Mesendoderm (in vitro differentiated cells): Measurements from ENCODE around the gene CFAP46.
"Not testable (repeated sequence)": the region's sequence is repeated elsewhere in the genome, so short reads cannot be mapped to it uniquely, and the experiment has no call there.

Source experiments
- DNase-seq: peaks from one replicate; pipeline ENCODE4 v3.0.0; 2013
- H2AK5ac ChIP-seq: 2 replicates; pipeline ENCODE4 v1.6.1; 2013; ENCODE audit warnings: low read length, inconsistent platforms
- H2BK120ac ChIP-seq: 2 replicates; pipeline ENCODE4 v1.6.1; 2013; ENCODE audit warnings: low read depth, mild to moderate bottlenecking, low read length, moderate library complexity, mixed read lengths
- H2BK15ac ChIP-seq: replicated peaks from 2 replicates; pipeline ENCODE4 v1.6.1; 2013; ENCODE audit warnings: low read depth, mild to moderate bottlenecking, moderate library complexity
- H2BK5ac ChIP-seq: 2 replicates; pipeline ENCODE4 v1.6.1; 2013; ENCODE audit warnings: low read length, inconsistent platforms
- H3K18ac ChIP-seq: 2 replicates; pipeline ENCODE4 v1.6.1; 2013; ENCODE audit warnings: mild to moderate bottlenecking, low read length, mixed read lengths
- H3K23ac ChIP-seq: one replicate; pipeline ENCODE4 v1.6.1; 2013; ENCODE audit warnings: low read length
- H3K27ac ChIP-seq: 2 replicates; pipeline ENCODE4 v1.5.1; 2013; ENCODE audit warnings: low read depth, mild to moderate bottlenecking, inconsistent platforms, low read length, moderate library complexity
- H3K27me3 ChIP-seq: 2 replicates; pipeline ENCODE4 v1.6.1; 2013; ENCODE audit warnings: low read length, control low read depth, mild to moderate bottlenecking, inconsistent platforms; ENCODE audit not compliant: insufficient read depth, poor library complexity
- H3K36me3 ChIP-seq: 2 replicates; pipeline ENCODE4 v1.6.1; 2013; ENCODE audit warnings: low read length, inconsistent platforms; ENCODE audit not compliant: control insufficient read depth, insufficient read depth
- H3K4ac ChIP-seq: one replicate; pipeline ENCODE4 v1.6.1; 2013; ENCODE audit warnings: low read depth, mild to moderate bottlenecking, low read length, moderate library complexity
- H3K4me1 ChIP-seq: 2 replicates; pipeline ENCODE4 v1.6.1; 2013; ENCODE audit warnings: low read depth, low read length, inconsistent platforms; ENCODE audit not compliant: control insufficient read depth
- H3K4me2 ChIP-seq: 2 replicates; pipeline ENCODE4 v1.6.1; 2013; ENCODE audit warnings: low read length
- H3K4me3 ChIP-seq: 2 replicates; pipeline ENCODE4 v1.5.1; 2013; ENCODE audit warnings: mild to moderate bottlenecking, low read length
- H3K56ac ChIP-seq: one replicate; pipeline ENCODE4 v1.6.1; 2013; ENCODE audit warnings: low read length
- H3K79me1 ChIP-seq: 2 replicates; pipeline ENCODE4 v1.6.1; 2013; ENCODE audit warnings: low read length, inconsistent platforms
- H3K79me2 ChIP-seq: 2 replicates; pipeline ENCODE4 v1.6.1; 2013; ENCODE audit warnings: mild to moderate bottlenecking, low read length; ENCODE audit not compliant: control insufficient read depth, insufficient read depth
- H3K9ac ChIP-seq: 2 replicates; pipeline ENCODE4 v1.6.1; 2013; ENCODE audit warnings: low read length, inconsistent platforms
- H4K5ac ChIP-seq: one replicate; pipeline ENCODE4 v1.6.1; 2013; ENCODE audit warnings: low read length
- H4K8ac ChIP-seq: one replicate; pipeline ENCODE4 v1.6.1; 2013; ENCODE audit warnings: low read depth, mild to moderate bottlenecking, control low read depth, low read length, moderate library complexity
- WGBS: extraction: QIAGEN DNeasy Blood & Tissue Kit; methylation state at CpG from one replicate; pipeline ENCODE4 v1.1.7; 2013; ENCODE audit warnings: low lambda C conversion rate, missing lambda C conversion rate; ENCODE audit not compliant: insufficient coverage; ENCODE audit errors: extremely low coverage; 5-methylcytosine and 5-hydroxymethylcytosine counted together

Gene CFAP46

GRCh38 chr10:132792796-132793195, 149.6 kb downstream of the CFAP46 start:
- Histone ChIP-seq H2BK5ac (no peak overlapping the region), H3K9ac (no peak overlapping the region), H2BK15ac (no peak overlapping the region), H4K8ac (no peak overlapping the region), H3K4me3 (no peak overlapping the region), H4K5ac (no peak overlapping the region), H2AK5ac (no peak overlapping the region), H3K18ac (no peak overlapping the region), H3K4ac (no peak overlapping the region), H3K27me3 (peaks cover 23% of the 10 kb centered on the region), H3K4me2 (no peak overlapping the region), H3K56ac (no peak overlapping the region), H3K27ac (no peak overlapping the region), H3K4me1 (no peaks in the 10 kb centered on the region), H3K79me1 (no peaks in the 10 kb centered on the region), H3K23ac (no peak overlapping the region), H3K79me2 (no peaks in the 10 kb centered on the region), H3K36me3 (no peaks in the 10 kb centered on the region), H2BK120ac (no peak overlapping the region)
- DNase-seq, result no peak
- WGBS, result no CpG with 5 or more reads among the region's 17 CpGs

GRCh38 chr10:132792099-132792498, 150.3 kb downstream of the CFAP46 start:
- H2BK5ac ChIP-seq, H3K79me2 ChIP-seq, H3K18ac ChIP-seq, H2BK120ac ChIP-seq, H2AK5ac ChIP-seq, H3K4me2 ChIP-seq, H3K9ac ChIP-seq, H3K56ac ChIP-seq, DNase-seq, H2BK15ac ChIP-seq, H3K27ac ChIP-seq, H3K4me1 ChIP-seq, H3K4me3 ChIP-seq, H3K79me1 ChIP-seq, H4K5ac ChIP-seq, H3K4ac ChIP-seq, H3K23ac ChIP-seq, H3K36me3 ChIP-seq, H4K8ac ChIP-seq: not testable (repeated sequence)
- no CpG with 5 or more reads among the region's 33 CpGs for WGBS
- peaks cover 28% of the 10 kb centered on the region for H3K27me3 ChIP-seq

GRCh38 chr10:132790934-132791829, 151.2 kb downstream of the CFAP46 start:
- no peak overlapping the region for H3K9ac ChIP-seq
- H3K4ac ChIP-seq, result no peak overlapping the region
- H3K18ac ChIP-seq, result no peak overlapping the region
- H3K4me1 ChIP-seq, result no peaks in the 10 kb centered on the region
- no peak overlapping the region for H2AK5ac ChIP-seq
- H3K27ac ChIP-seq, result no peak overlapping the region
- no CpG with 5 or more reads among the region's 31 CpGs for WGBS
- peaks cover 36% of the 10 kb centered on the region for H3K27me3 ChIP-seq
- DNase-seq, result no peak
- H2BK5ac ChIP-seq, result no peak overlapping the region
- H3K56ac ChIP-seq, result no peak overlapping the region
- no peaks in the 10 kb centered on the region for H3K79me1 ChIP-seq
- no peak overlapping the region for H3K4me2 ChIP-seq
- no peak overlapping the region for H4K5ac ChIP-seq
- no peak overlapping the region for H4K8ac ChIP-seq
- H3K79me2 ChIP-seq, result no peaks in the 10 kb centered on the region
- H2BK120ac ChIP-seq, result no peak overlapping the region
- no peaks in the 10 kb centered on the region for H3K36me3 ChIP-seq
- no peak overlapping the region for H3K4me3 ChIP-seq
- H3K23ac ChIP-seq, result peak overlapping the region; percentile 80
- H2BK15ac ChIP-seq, result no peak overlapping the region

- H3K18ac ChIP-seq, result no peak overlapping the region
- no peak overlapping the region for H2BK120ac ChIP-seq
- H3K36me3 ChIP-seq, result no peaks in the 10 kb centered on the region
- H3K27ac ChIP-seq, result no peak overlapping the region
- H2BK5ac ChIP-seq, result no peak overlapping the region
- H3K79me2 ChIP-seq, result no peaks in the 10 kb centered on the region
- H3K23ac ChIP-seq, result no peak overlapping the region
- WGBS, result no CpG with 5 or more reads among the region's 7 CpGs
- H3K79me1 ChIP-seq, result no peaks in the 10 kb centered on the region
- peaks cover 39% of the 10 kb centered on the region for H3K27me3 ChIP-seq
- no peak overlapping the region for H4K5ac ChIP-seq
- H3K4me1 ChIP-seq, result no peaks in the 10 kb centered on the region
- H2BK15ac ChIP-seq, result no peak overlapping the region
- no peak overlapping the region for H3K56ac ChIP-seq
- H2AK5ac ChIP-seq, result no peak overlapping the region
- no peak overlapping the region for H3K4me2 ChIP-seq
- no peak for DNase-seq
- H4K8ac ChIP-seq, result no peak overlapping the region
- no peak overlapping the region for H3K4ac ChIP-seq
- H3K4me3 ChIP-seq, result no peak overlapping the region
- no peak overlapping the region for H3K9ac ChIP-seq
Observed at GRCh38 chr10:132790470-132790869, 151.9 kb downstream of the CFAP46 start.

- Histone ChIP-seq H3K27ac (no peak overlapping the region), H2BK120ac (no peak overlapping the region), H3K23ac (no peak overlapping the region), H3K18ac (no peak overlapping the region), H3K56ac (no peak overlapping the region), H4K8ac (no peak overlapping the region), H3K79me1 (no peaks in the 10 kb centered on the region), H3K79me2 (no peaks in the 10 kb centered on the region), H2BK5ac (no peak overlapping the region), H3K9ac (no peak overlapping the region), H2AK5ac (no peak overlapping the region), H3K36me3 (no peaks in the 10 kb centered on the region), H3K4me2 (no peak overlapping the region), H3K27me3 (peaks cover 44% of the 10 kb centered on the region), H2BK15ac (no peak overlapping the region), H3K4ac (no peak overlapping the region), H3K4me3 (no peak overlapping the region), H3K4me1 (no peaks in the 10 kb centered on the region), H4K5ac (no peak overlapping the region)
- WGBS, result no CpG with 5 or more reads among the region's 15 CpGs
- no peak for DNase-seq
Observed at GRCh38 chr10:132789659-132790148, 152.7 kb downstream of the CFAP46 start.
